Astrocyte (in vitro differentiated cells and primary cell): ENCODE data around the gene KASH5.

Experiments
- EZH2 ChIP-seq: IDR thresholded peaks from 2 replicates; pipeline ENCODE4 v1.6.1; 2012; ENCODE audit warnings: mild to moderate bottlenecking, low read length, inconsistent platforms; ENCODE audit not compliant: insufficient read depth
- TF ChIP-seq, protein P1 (sequence below): IDR thresholded peaks from 2 replicates; pipeline ENCODE4 v1.5.1; 2011; ENCODE audit warnings: low read depth, mild to moderate bottlenecking, inconsistent platforms, low read length, moderate library complexity; ENCODE audit not compliant: insufficient read depth

GRCh38 chr19:49382639-49383038, 5.4 kb upstream of the KASH5 start:
- TF ChIP-seq, protein P1, sequence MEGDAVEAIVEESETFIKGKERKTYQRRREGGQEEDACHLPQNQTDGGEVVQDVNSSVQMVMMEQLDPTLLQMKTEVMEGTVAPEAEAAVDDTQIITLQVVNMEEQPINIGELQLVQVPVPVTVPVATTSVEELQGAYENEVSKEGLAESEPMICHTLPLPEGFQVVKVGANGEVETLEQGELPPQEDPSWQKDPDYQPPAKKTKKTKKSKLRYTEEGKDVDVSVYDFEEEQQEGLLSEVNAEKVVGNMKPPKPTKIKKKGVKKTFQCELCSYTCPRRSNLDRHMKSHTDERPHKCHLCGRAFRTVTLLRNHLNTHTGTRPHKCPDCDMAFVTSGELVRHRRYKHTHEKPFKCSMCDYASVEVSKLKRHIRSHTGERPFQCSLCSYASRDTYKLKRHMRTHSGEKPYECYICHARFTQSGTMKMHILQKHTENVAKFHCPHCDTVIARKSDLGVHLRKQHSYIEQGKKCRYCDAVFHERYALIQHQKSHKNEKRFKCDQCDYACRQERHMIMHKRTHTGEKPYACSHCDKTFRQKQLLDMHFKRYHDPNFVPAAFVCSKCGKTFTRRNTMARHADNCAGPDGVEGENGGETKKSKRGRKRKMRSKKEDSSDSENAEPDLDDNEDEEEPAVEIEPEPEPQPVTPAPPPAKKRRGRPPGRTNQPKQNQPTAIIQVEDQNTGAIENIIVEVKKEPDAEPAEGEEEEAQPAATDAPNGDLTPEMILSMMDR: no peak
- no peak for TF ChIP-seq EZH2
